GM18507 (cell line): ENCODE measurements around the gene CRAMP1.

Experiments used
- DNase-seq: peaks from one replicate; pipeline ENCODE4 v3.0.0; 2011; ENCODE audit warnings: low read depth; ENCODE audit not compliant: insufficient read length; ENCODE audit errors: extremely low spot score
- FAIRE-seq: peaks from 2 replicates; lab custom pipeline; 2011; peaks lifted over from hg19 to GRCh38; lab: Jason Lieb, UNC

The CRAMP1 gene

DNA sequence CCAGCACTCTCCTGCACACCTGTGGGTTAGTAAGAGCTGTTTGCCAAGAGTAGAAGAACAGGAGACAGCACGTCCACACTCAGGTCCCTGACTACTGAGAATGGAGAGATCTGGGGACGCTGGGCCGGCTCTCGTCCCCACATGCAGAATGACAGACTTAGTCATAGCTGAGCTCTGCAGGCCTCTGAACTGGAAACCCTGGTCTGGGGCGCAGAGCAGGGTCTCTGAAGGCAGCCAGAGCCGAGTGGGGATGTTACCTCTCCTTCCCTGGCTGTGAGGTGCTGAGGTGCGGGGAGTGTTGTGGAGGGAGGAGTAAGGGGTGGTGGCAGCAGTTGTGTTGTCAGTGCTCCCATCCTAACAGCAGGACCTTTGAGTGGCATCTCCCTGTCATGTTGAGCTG is 58.7 kb downstream of the CRAMP1 start:
- DNase-seq: no peak
- FAIRE-seq: no peak

DNA sequence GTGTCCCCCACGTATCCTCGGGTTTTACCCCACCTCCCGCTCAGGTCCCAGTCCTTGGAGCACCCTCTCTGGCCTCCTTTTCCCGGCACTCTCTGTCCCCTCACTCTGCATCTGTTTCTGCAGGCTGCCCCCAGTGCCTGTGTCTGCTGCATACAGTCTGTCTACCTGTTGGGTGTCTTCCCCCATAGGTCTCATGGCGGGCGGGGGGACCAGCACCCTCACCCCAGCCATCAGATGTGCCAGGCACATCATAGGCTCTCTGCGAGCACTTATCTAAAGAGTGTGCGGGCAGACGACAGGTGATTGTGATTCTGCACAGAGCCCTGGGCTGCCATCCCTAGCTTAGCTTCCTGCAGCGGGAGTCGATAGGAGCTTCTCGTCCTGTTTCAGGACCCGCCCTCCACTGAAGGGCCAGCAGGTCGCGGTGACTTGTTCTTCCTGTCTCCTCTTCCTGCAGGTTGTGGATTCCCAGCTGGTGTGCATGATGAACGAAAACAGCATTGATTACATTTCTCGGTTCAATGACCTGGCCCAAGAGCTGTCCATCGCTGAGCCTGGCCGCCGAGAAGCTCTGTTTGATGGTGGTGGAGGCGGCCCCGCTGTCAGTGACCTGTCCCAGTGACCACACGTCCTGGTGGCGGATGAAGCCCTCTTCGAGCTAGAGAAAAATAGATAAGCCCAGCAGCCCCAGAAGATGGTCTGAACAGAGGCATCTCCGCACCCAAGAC is 61.4 kb downstream of the CRAMP1 start:
- DNase-seq: no peak
- FAIRE-seq: no peak

DNA sequence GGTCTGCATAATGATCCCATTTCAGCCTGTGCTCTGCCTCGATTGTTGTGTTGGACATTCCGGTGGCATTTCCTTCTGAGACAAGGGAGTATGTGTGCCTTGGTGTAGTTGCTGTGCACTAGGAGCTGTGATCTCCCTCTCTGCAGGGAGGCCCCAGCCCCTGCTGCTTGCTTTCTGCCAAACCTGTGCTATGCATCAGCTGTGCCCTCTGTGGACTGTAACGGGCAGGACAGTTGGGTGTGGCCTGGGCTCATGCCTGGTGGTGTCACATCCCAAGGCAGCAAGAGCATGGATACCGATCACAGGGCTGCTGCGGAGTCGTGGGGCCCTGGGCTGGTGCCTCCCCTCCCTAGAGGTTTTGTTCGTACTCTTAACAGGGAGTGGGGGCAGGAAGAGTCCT is 62.1 kb downstream of the CRAMP1 start:
- no peak for DNase-seq
- FAIRE-seq: no peak

DNA sequence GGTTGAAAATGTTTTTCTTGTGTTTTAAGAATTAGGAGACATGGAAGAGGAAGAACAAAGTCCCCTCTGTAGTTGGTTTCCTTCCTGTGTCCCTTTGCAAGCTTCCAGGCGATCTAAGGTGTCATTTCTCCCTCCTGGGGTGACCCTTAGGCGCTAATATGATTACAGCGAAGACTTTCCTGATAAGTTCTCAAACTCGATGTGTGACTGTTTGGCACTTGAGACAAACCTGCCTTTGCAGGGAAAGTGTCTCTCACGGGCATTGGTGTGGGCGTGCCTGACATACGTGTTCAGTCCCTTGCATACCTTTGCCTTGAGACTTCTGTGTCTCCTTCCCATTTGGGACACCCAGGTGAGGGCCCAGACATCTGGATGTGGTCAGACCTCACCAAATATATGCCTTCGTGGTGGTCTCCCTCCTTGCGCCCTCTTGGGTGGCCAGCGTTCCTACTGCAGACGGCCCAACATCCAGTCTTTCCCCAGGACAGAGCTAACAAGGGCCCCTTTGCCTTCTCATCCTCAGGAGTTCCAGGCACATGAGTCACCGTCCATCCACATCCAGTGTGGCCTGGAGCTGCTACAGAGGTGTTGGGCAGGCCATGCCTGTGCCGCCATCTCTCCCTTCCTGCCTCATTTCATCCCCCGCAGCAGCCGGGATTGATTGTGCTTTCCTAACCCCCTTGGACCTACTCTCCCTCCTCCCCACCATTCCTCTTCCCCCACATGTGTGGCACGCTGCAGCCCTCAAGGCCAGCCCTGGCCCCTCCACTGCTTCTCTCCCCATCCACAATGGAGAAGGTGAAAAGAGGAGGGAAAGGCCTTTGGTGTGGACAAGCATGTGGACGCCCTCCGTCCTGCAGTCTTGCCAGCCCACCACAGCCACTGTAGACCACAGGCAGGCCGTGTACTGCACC is 62.8 kb downstream of the CRAMP1 start:
- DNase-seq (no peak), FAIRE-seq (no peak)

DNA sequence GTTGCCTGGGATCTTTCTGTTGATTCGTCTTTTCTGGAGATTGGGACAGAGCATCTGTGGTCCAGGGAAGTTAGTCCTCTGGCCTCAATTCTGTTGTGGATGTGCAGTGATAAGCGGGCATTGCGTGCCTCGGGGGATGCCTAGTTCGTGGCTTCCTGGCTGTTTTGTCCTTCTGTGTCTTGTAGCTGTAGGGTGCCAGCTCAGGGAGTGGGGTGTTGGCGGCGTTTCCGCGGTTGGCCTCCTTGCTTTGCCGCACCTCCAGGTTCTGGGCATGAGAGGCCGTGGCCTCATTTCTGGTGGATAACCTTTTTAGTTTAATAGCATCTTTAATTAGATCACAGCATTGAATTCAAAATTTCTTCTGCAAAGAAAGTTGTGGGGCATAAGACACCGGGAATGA is 64.5 kb downstream of the CRAMP1 start:
- no peak for FAIRE-seq

DNA sequence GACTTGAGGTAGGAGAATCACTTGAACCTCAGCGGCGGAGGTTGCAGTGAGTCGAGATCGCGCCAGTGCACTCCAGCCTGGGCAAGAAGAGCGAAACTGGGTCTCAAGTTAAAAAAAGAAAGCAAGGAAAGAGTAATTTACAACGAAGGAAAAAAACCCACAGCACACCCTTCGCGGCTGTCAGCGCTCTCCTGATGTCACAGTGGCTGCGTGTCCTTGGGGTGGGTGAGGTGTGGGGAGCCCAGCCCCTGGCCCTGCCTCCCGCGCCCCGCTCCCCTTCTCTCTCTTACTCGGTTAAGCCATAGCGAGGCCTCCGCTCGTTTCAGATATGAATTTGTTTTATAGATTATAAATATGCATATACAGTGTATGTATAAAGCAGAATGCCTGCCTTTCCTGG is 65.2 kb downstream of the CRAMP1 start:
- no peak for FAIRE-seq

More for the DNA sequence above, 64.5 kb downstream of the CRAMP1 start:
- DNase-seq: no peak

DNA sequence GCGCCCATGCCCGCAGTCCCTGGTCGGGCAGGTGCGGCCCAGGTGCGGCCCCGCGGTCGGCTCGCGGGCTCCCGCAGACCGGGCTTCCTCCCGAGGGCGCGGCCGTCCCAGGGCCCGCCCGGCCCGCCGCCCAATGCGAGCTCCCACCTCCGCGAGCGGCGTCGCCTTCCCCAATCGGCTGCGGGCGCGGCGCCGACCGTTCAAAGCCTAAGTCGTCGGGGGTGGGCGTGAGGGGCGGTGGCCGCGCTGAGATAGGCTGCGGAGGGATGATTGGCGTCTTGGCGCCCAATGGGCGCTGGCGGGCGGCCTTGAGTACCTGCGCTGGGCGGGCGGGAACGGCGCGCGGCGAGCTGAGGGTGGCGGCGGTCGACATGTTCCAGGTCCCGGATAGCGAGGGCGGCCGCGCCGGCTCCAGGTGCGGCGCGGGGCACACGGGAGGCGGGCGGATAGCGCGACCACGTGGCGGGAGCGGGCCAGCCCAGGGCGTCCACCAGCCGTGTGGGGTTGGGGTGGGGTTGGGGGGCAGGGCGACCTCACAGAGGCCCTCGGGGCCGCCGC is 65.9 kb downstream of the CRAMP1 start, which contains the start of gene JPT2:
TSS of gene JPT2 (plus strand) at position 338 of the 558 bp plus-strand sequence. CDS start at position 372, 34 bp downstream.
- peak; percentile 94 for FAIRE-seq
- peak; percentile 99 for DNase-seq

More for the DNA sequence above, 65.2 kb downstream of the CRAMP1 start:
- DNase-seq: no peak

DNA sequence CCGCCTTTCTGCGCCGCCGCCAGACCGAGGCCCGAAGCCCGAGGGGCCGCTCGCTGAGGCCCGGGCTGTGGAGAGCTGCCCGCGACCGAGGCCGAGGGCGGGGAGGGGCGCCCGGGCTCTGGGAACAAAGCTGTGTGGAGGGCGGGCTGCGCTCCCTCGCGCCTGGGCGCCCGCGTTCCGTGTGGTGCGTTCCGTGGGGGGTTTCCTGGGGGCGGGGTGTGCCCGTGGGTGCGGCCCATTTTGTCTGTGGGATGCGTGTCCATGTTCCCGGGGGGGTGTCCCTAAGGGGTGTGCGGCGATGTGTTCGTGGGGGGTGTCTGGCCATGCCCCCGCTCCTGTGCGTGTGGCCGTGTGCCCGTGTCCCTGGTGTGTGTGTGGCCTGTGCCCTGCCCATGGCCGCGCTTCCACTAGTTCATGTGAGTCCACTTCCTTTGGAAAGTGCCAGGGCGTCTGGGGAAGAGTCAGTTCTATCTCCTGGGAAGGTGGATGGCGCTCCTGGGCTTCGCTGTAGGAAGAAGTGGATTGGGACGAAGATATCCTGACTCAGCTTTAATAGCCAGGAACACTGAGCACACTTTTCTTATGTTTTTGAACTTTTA is 66.4 kb downstream of the CRAMP1 start:
- DNase-seq (no peak), FAIRE-seq (no peak)

DNA sequence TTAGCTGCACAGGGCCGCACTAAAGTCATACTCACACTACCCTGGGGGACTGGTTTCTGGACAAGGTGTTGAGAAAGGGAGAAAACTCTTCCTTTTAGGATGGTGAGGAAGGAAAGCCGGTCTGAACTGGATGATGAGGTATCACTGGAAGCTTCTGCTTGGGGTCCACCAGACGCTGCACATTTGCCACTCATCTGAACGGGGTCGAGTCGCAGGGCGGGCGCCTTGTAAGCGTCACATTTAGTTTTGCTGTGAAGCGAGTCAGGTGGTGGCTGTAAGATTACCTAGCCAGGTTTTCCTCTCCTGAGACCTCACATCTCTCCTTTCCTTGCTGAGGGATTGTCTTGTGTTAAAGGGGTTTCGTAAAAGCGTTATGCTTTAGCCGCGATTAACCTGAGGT is 68.2 kb downstream of the CRAMP1 start:
- DNase-seq: no peak
- FAIRE-seq: no peak

DNA sequence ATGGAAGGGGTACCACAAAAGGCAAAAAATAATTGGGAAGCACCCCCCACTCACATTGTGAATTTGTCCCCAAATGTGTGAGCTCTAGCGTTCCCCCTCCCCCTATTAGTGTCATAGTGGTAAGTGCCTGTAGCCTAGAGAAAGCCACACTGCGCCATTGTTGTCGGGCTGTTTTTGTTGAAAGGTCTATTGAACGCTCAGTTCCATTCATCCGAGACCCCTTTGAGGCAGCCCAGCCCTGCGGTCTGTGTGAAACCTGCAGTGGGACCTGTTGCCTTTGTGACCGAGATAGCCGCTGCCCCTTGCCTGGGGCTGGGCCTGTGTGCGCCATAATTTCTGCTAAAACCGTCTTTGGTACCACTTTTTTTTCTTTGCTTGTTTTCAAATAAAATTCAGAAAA is 68.9 kb downstream of the CRAMP1 start:
- FAIRE-seq: no peak
- DNase-seq: no peak

DNA sequence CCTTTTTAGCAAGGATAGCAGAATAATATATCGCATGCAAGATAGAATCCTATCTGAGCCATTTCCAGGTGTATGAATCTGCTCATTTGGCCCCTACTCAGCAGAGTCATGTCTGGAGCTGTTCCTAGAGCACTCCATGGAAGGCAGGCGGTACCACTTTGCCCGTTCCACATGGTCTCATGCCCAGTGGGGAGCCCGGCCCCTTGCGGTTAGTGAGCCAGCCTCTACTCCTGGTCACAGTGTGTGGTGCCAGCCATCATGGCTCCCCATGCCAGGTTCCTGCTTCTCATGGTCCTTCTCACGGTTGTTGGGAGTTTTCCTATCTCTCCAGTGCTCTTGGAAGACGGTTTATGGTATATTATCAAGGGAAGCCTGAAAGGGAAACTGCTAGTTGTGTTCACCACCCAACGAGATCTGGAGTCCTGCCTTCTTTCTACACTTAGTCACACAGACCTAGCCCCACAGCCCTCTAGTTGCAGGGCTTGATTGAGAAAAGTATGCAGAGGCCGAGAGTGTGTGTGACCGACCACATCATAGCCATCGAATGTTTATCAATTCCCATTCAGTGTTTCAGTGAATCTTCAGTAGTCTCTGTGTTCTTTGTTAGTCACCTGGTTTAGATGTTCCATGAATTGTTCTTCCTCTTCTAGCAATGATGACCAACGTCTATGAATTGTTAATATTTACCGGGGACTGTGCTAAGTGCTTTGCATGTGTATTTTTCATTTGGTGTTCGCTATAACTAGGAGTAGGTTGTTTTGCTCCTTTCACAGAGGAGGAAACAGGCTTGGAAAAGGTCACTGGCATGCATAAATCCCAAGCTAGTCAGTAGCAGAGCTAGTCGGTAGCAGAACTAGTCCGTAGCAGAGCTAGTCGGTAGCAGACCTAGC is 75.5 kb downstream of the CRAMP1 start:
- DNase-seq (no peak), FAIRE-seq (no peak)

DNA sequence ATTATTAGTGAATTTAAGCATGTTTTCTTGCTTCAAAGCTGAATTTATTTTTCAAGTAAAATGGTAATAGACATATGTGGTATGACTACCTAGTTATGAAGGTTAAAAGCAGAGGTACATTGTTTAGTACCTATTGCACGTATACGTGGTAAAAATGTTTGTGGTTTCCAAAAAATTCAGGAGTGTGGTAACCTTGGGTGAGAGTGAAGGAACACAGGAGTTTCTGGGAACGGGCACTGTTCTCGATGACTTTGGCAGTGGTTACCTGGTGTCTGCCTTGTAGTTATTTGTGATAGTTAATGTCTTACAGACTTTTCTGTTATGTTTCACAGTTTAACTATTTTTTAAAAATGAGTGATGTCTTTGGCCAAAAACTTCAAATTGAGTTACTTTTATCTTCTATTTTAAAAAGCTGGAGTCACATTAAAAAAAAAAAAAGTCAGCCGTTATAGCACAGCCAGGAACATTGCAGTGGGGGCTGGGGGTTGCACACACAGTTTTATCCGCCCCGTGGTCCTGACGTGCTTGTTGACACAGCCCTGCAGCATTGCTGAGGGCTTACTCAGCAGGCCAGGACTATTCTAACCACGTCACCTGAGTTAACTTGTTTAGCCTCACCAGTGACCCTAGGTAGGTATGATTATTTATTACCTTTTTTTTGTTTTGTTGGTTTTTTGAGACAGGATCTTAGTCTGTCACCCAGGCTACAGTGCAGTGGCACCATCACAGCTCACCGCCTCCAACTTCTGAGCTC is 76.8 kb downstream of the CRAMP1 start:
- DNase-seq (no peak), FAIRE-seq (no peak)

DNA sequence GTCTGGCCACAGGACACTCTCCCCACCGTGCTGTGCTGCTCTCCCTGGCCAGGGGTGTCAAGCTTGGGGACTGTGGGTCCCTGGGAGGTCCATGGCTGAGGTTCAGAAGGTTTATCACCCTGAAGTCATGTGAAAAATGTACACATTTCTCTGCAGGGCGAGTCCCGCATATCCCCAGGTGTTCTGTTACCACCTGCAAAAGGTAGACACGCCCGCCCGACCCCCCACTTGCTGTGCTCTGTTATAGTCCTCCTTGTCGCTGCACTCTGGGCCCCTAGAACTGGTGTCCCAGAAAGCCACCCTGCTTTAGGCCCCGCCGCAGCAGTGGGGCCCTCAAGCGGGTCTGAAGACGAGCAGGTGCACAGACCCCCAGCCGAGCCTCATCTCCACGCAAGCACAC is 77.7 kb downstream of the CRAMP1 start:
- DNase-seq (no peak), FAIRE-seq (no peak)

DNA sequence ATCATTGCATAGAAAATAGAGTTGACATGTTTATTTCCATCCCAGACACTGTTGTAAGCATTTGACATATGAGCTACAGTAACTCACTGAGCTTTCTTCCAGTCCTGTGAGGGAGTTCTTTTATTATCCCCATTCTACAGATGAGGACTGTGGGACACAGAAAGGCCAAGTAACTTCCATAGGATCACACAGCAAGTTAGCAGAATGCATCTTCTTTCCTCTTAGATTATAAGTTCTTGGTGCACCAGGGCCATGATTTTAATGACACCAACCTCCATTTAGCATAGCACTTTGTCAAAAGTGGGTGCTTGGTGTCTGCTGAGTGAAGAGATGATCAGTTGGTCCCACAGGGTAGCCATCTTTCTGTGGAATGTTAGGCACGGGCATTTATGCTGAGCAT is 78.7 kb downstream of the CRAMP1 start:
- FAIRE-seq: no peak
- DNase-seq: no peak

DNA sequence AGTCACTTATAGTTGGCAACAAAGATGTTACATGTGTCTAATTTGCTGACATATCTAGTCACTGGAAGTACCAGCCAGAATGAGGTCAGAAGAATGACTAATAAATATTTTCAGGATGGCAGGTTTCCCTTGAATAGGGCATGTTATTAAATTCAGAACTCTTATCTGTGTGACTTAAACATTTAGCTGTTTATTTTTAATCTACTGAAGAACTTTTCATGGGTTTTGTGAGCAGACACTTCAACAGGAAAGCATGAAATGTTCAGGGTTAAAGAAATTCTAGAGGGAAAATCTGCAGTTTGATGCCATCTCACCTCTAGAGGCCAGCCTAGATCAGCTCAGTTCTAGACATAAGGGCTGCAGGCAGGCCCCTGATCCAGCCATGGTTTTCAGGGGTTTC is 79.1 kb downstream of the CRAMP1 start:
- DNase-seq: no peak
- no peak for FAIRE-seq

DNA sequence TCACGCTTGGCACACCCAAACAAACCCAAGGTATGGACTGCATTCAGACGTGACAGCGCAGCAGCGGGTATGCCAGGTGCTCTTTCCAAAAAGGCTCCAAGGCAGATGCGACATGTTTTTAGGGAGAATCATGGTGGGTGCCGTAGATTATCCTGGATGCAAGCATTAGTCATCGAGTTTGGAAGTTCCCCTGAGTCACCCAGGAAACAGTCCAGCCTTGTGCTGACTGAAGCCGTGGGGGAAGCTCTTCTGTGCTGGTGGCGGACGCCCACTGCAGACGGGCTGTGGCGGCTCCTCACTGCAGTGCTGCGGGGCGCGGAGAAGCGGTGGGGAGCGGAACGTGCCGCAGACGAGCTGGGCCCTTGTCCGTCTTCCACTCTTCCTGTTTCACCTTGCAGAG is 79.8 kb downstream of the CRAMP1 start:
- no peak for FAIRE-seq
- DNase-seq: no peak

DNA sequence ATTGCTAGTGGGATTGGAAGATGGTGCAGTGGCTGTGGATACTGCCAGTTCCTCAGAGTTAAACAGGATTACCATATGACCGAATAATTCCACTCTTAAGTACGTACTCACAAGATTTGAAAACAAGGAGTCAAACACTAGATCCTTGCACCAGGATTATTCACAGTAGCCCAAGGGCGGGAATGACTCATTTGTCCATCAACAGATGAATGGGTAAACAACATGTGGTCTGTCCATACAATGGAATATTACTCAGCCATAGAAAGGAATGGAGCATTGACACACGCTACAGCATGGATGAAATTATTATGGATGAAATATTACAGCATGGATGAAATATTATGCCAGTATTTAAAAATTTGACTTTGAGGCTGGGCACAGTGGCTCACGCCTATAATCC is 84.7 kb downstream of the CRAMP1 start:
- FAIRE-seq (no peak), DNase-seq (no peak)

DNA sequence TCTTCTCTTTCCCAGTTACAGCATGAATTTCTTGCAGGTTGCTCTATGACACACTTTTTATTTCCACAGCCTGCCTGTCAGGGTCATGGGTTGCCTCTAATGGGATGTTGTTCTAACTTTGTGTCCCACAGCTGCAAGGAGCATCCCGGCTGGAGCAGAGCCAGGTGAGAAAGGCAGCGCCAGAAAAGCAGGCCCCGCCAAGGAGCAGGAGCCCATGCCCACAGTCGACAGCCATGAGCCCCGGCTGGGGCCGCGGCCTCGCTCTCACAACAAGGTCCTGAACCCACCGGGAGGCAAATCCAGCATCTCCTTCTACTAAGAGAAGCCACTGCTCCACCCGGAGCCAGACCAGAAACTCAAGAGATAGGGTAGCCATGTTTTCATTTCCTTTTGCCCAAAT is 86.5 kb downstream of the CRAMP1 start:
- DNase-seq (no peak), FAIRE-seq (no peak)
